K562 (cell line): ENCODE measurements around the gene CHMP2A. TPM values are rescaled to one million over a fixed set of nuclear protein-coding genes. Genes with fewer than 3 reads are reported as not detected.

Experiments
- BRD4 ChIP-seq: fragments of 200-600 bp; sonication (generic); IDR thresholded peaks from 2 replicates; pipeline ENCODE4 v1.6.1; 2017; ENCODE audit warnings: inconsistent platforms
- CEBPB ChIP-seq: fragments of 450-650 bp; IDR thresholded peaks from 2 replicates; pipeline ENCODE4 v1.6.1; 2016; ENCODE audit warnings: missing genetic modification characterization, missing compliant biosample characterization
- ETV1 ChIP-seq: fragments of 450-650 bp; conservative IDR thresholded peaks from 2 replicates; pipeline ENCODE4 v1.6.1; 2016; ENCODE audit warnings: missing genetic modification characterization, control low read depth, low read depth, missing compliant biosample characterization
- HDAC1 ChIP-seq, 2 experiments: fragments of 450-650 bp; IDR thresholded peaks; 2 replicates each; pipeline ENCODE4 v1.6.1; 2016 to 2017; ENCODE audit warnings: inconsistent platforms in 1 of 2, mild to moderate bottlenecking in 1 of 2, moderate library complexity in 1 of 2
- KAT2B ChIP-seq: IDR thresholded peaks from one replicate; pipeline ENCODE4 v1.6.1; 2012; ENCODE audit warnings: low read depth, mild to moderate bottlenecking, control low read depth, inconsistent platforms, low read length, moderate library complexity
- KDM5B ChIP-seq: fragments of 200-600 bp; sonication (generic); IDR thresholded peaks from 2 replicates; pipeline ENCODE4 v1.6.1; 2012; ENCODE audit warnings: low read depth, mild to moderate bottlenecking, moderate library complexity, low read length, control low read depth, inconsistent platforms; ENCODE audit not compliant: insufficient replicate concordance
- NR4A1 ChIP-seq, 2 experiments: fragments of 250-450 bp in 1 of 2; fragments of 450-650 bp in 1 of 2; sonication (Bioruptor Pico) in 1 of 2; IDR thresholded peaks; 2 replicates each; pipeline versions ENCODE4 v1.4.0 to v1.6.1; 2016 to 2020; ENCODE audit warnings: mild to moderate bottlenecking in 2 of 2, missing compliant biosample characterization in 1 of 2, missing genetic modification characterization in 1 of 2, moderate library complexity in 1 of 2
- SMARCB1 ChIP-seq: IDR thresholded peaks from 2 replicates; pipeline ENCODE4 v1.6.1; 2011; ENCODE audit warnings: improper control_type of control experiment, low read depth; ENCODE audit not compliant: insufficient read length
- TFE3 ChIP-seq: fragments of 450-650 bp; formaldehyde crosslinking; IDR thresholded peaks from 2 replicates; pipeline ENCODE4 v1.4.0; 2020; ENCODE audit warnings: mild to moderate bottlenecking, mixed read lengths
- THAP12 ChIP-seq: fragments of 250-450 bp; sonication (Bioruptor Pico); IDR thresholded peaks from 2 replicates; pipeline ENCODE4 v1.9.0; 2021; ENCODE audit warnings: mild to moderate bottlenecking, inconsistent platforms
- ZBTB11 ChIP-seq, 3 experiments: fragments of 200-800 bp in 1 of 3; fragments of 250-450 bp in 1 of 3; fragments of 450-650 bp in 1 of 3; sonication (Bioruptor Pico) in 1 of 3; sonication (Bioruptor generic) in 1 of 3; formaldehyde crosslinking in 1 of 3; IDR thresholded peaks; 2 replicates each; pipeline versions ENCODE4 v1.6.1 to v1.8.0; 2016 to 2022; ENCODE audit warnings: mild to moderate bottlenecking in 2 of 3, missing genetic modification characterization in 2 of 3, missing compliant biosample characterization in 1 of 3, moderate library complexity in 1 of 3
- ZBTB26 ChIP-seq: fragments of 450-650 bp; formaldehyde crosslinking; IDR thresholded peaks from 2 replicates; pipeline ENCODE4 v1.4.0; 2022; ENCODE audit warnings: missing genetic modification characterization
- ZC3H8 ChIP-seq: fragments of 450-650 bp; IDR thresholded peaks from 2 replicates; pipeline ENCODE4 v1.6.1; 2017
- ZNF644 ChIP-seq: fragments of 200-800 bp; sonication (Bioruptor generic); IDR thresholded peaks from 2 replicates; pipeline ENCODE4 v1.6.1; 2016; ENCODE audit warnings: low read depth, missing genetic modification characterization, missing compliant biosample characterization
- ZNF707 ChIP-seq: fragments of 250-450 bp; sonication (Bioruptor Pico); conservative IDR thresholded peaks from 2 replicates; pipeline ENCODE4 v1.8.0; 2022; ENCODE audit warnings: inconsistent platforms, mild to moderate bottlenecking, moderate library complexity
- ZNF717 ChIP-seq: fragments of 250-450 bp; sonication (Bioruptor Pico); IDR thresholded peaks from 2 replicates; pipeline ENCODE4 v1.5.0; 2021
- ZNF766 ChIP-seq: fragments of 200-800 bp; sonication (Bioruptor generic); conservative IDR thresholded peaks from 2 replicates; pipeline ENCODE4 v1.6.1; 2016; ENCODE audit warnings: missing genetic modification characterization, missing compliant biosample characterization
- ZSCAN32 ChIP-seq: fragments of 450-650 bp; formaldehyde crosslinking; IDR thresholded peaks from 2 replicates; pipeline ENCODE4 v1.4.0; 2020; ENCODE audit warnings: mild to moderate bottlenecking, moderate library complexity
- polyA plus RNA-seq, 8 experiments: library from polyadenylated mRNA; depleted of rRNA in 4 of 8; stranded (reverse) in 5 of 8; unstranded in 3 of 8; fragments of >200 nt; fragmentation: Nextera tagmentation in 2 of 8; fragmentation: Illumina TruSeq in 1 of 8; extraction: Ambion mirVana in 2 of 8; extraction: Trizol in 1 of 8; gene quantifications; 2 replicates each; pipeline versions ENCODE4 v1.2.1 to v1.2.3, GENCODE V29; 2011 to 2014; ENCODE audit warnings: inconsistent platforms in 1 of 8, missing spikeins in 1 of 8
- total RNA-seq, 7 experiments: library from RNA; depleted of rRNA in 6 of 7; stranded (reverse); fragments of >200 nt in 6 of 7; fragmentation: Illumina TruSeq in 2 of 7; extraction: Trizol in 2 of 7; gene quantifications; 2 replicates each; pipeline versions ENCODE4 v1.2.1 to v1.2.3, GENCODE V29; 2011 to 2021; ENCODE audit warnings: low replicate concordance in 1 of 7

The CHMP2A gene
- total and polyA plus RNA-seq, 9 of the 15 experiments (the other 6 are each of a cell fraction or from before 2014, with no cell fraction given) = 57.6 to 159 (median 87.2) TPM

- TF ChIP-seq TFE3 (CRISPR knock-in tag) (no peak), CEBPB (tag) (no peak), ZBTB11 (CRISPR knock-in tag; IDR thresholded peaks at IDR 0.05) (peak in 1 of 3 experiments; percentile 74; a peak in 1 of 6 replicates), NR4A1 (CRISPR knock-in tag; IDR thresholded peaks at IDR 0.05) (0 out of 2 replicates have a peak, but pooled peaks have one; percentile 11), NR4A1 (tag; IDR thresholded peaks at IDR 0.05) (no peak), ZNF766 (CRISPR knock-in tag) (no peak), ZNF717 (no peak), HDAC1 (IDR thresholded peaks at IDR 0.05) (peak in 1 of 2 experiments; percentile 26; a peak in 1 of 4 replicates), ZSCAN32 (CRISPR knock-in tag) (no peak), SMARCB1 (no peak), ZBTB26 (CRISPR knock-in tag) (no peak), BRD4 (no peak), KDM5B (peak; percentile 71), ZC3H8 (no peak), THAP12 (CRISPR knock-in tag) (peak; percentile 74; the same call in 1 of the 2 replicates), ZNF707 (no peak), KAT2B (no peak), ZNF644 (no peak), ETV1 (tag) (no peak)
These were observed 41.0 kb downstream of the CHMP2A start (continued) for GRCh38 chr19:58513694-58514563.
